Measurements from ENCODE around the gene COL9A3.

The COL9A3 gene

GRCh38 chr20:62786157-62786556, 30.7 kb upstream of the COL9A3 start:
- DNase-seq (ENCODE audit: insufficient read length, low spot score) (no peak), FAIRE-seq (no peak)
- TF ChIP-seq SPI1 (IDR thresholded peaks at IDR 0.05; ENCODE audit: low read depth, low read length) (no peak), POLR2A (IDR thresholded peaks at IDR 0.05; ENCODE audit: low read depth, low read length) (no peak), POLR2AphosphoS5 (IDR thresholded peaks at IDR 0.05; ENCODE audit: low read depth, low read length) (no peak), PAX5 (IDR thresholded peaks at IDR 0.05; ENCODE audit: insufficient read depth, low read length, severe bottlenecking) (no peak)

- no peak for DNase-seq (ENCODE audit: insufficient read length, low spot score)
- FAIRE-seq, result no peak
Observed at GRCh38 chr20:62787321-62787720, 29.5 kb upstream of the COL9A3 start.

GRCh38 chr20:62787866-62788265, 29.0 kb upstream of the COL9A3 start:
- FAIRE-seq, result no peak
- TF ChIP-seq POU2F2 (IDR thresholded peaks at IDR 0.05; ENCODE audit: low read depth, low read length) (no peak), PAX5 (IDR thresholded peaks at IDR 0.05; ENCODE audit: insufficient read depth, low read length, severe bottlenecking) (no peak), TAF1 (IDR thresholded peaks at IDR 0.05; ENCODE audit: low read depth, low read length) (no peak), POLR2AphosphoS5 (IDR thresholded peaks at IDR 0.05; ENCODE audit: low read depth, low read length) (no peak), SPI1 (IDR thresholded peaks at IDR 0.05; ENCODE audit: low read depth, low read length) (no peak), POLR2A (IDR thresholded peaks at IDR 0.05; ENCODE audit: low read depth, low read length) (no peak)
- DNase-seq (ENCODE audit: insufficient read length, low spot score), result no peak

More at GRCh38 chr20:62787321-62787720, 29.5 kb upstream of the COL9A3 start:
- TF ChIP-seq SPI1 (IDR thresholded peaks at IDR 0.05; ENCODE audit: low read depth, low read length) (no peak), TAF1 (IDR thresholded peaks at IDR 0.05; ENCODE audit: low read depth, low read length) (no peak), POU2F2 (IDR thresholded peaks at IDR 0.05; ENCODE audit: low read depth, low read length) (no peak), POLR2A (IDR thresholded peaks at IDR 0.05; ENCODE audit: low read depth, low read length) (no peak)

GRCh38 chr20:62788607-62789006, 28.2 kb upstream of the COL9A3 start:
- FAIRE-seq, result no peak
- no peak for DNase-seq (ENCODE audit: insufficient read length, low spot score)
- TF ChIP-seq POLR2A (IDR thresholded peaks at IDR 0.05; ENCODE audit: low read depth, low read length) (no peak), TAF1 (IDR thresholded peaks at IDR 0.05; ENCODE audit: low read depth, low read length) (no peak), POU2F2 (IDR thresholded peaks at IDR 0.05; ENCODE audit: low read depth, low read length) (no peak), PAX5 (IDR thresholded peaks at IDR 0.05; ENCODE audit: insufficient read depth, low read length, severe bottlenecking) (no peak), POLR2AphosphoS5 (IDR thresholded peaks at IDR 0.05; ENCODE audit: low read depth, low read length) (no peak), SPI1 (IDR thresholded peaks at IDR 0.05; ENCODE audit: low read depth, low read length) (no peak)

GRCh38 chr20:62790075-62790474, 26.8 kb upstream of the COL9A3 start:
- TF ChIP-seq POLR2A (IDR thresholded peaks at IDR 0.05; ENCODE audit: low read depth, low read length) (no peak), SPI1 (IDR thresholded peaks at IDR 0.05; ENCODE audit: low read depth, low read length) (no peak), POU2F2 (IDR thresholded peaks at IDR 0.05; ENCODE audit: low read depth, low read length) (no peak), PAX5 (IDR thresholded peaks at IDR 0.05; ENCODE audit: insufficient read depth, low read length, severe bottlenecking) (no peak), POLR2AphosphoS5 (IDR thresholded peaks at IDR 0.05; ENCODE audit: low read depth, low read length) (no peak), TAF1 (IDR thresholded peaks at IDR 0.05; ENCODE audit: low read depth, low read length) (no peak)
- DNase-seq (ENCODE audit: insufficient read length, low spot score) (no peak), FAIRE-seq (no peak)

- DNase-seq (ENCODE audit: insufficient read length, low spot score), result peak; percentile 73
- TF ChIP-seq POLR2A (IDR thresholded peaks at IDR 0.05; ENCODE audit: low read depth, low read length), result no peak
- TF ChIP-seq POLR2AphosphoS5 (IDR thresholded peaks at IDR 0.05; ENCODE audit: low read depth, low read length), result no peak
- no peak for TF ChIP-seq SPI1 (IDR thresholded peaks at IDR 0.05; ENCODE audit: low read depth, low read length)
- no peak for TF ChIP-seq POU2F2 (IDR thresholded peaks at IDR 0.05; ENCODE audit: low read depth, low read length)
- no peak for TF ChIP-seq TAF1 (IDR thresholded peaks at IDR 0.05; ENCODE audit: low read depth, low read length)
- TF ChIP-seq PAX5 (IDR thresholded peaks at IDR 0.05; ENCODE audit: insufficient read depth, low read length, severe bottlenecking), result no peak
- peak; percentile 56 for FAIRE-seq
Observed at GRCh38 chr20:62791301-62792181, 25.3 kb upstream of the COL9A3 start.

GRCh38 chr20:62792182-62792939, 24.5 kb upstream of the COL9A3 start:
- DNase-seq (ENCODE audit: insufficient read length, low spot score) (no peak), FAIRE-seq (no peak)
- no peak for TF ChIP-seq POLR2A (IDR thresholded peaks at IDR 0.05; ENCODE audit: low read depth, low read length)
- no peak for TF ChIP-seq TAF1 (IDR thresholded peaks at IDR 0.05; ENCODE audit: low read depth, low read length)
- TF ChIP-seq POU2F2 (IDR thresholded peaks at IDR 0.05; ENCODE audit: low read depth, low read length), result no peak
- TF ChIP-seq PAX5 (IDR thresholded peaks at IDR 0.05; ENCODE audit: insufficient read depth, low read length, severe bottlenecking), result no peak
- no peak for TF ChIP-seq POLR2AphosphoS5 (IDR thresholded peaks at IDR 0.05; ENCODE audit: low read depth, low read length)
- TF ChIP-seq SPI1 (IDR thresholded peaks at IDR 0.05; ENCODE audit: low read depth, low read length), result no peak

GRCh38 chr20:62792940-62793756, 23.7 kb upstream of the COL9A3 start:
- no peak for TF ChIP-seq POLR2A (IDR thresholded peaks at IDR 0.05; ENCODE audit: low read depth, low read length)
- no peak for TF ChIP-seq TAF1 (IDR thresholded peaks at IDR 0.05; ENCODE audit: low read depth, low read length)
- no peak for TF ChIP-seq POU2F2 (IDR thresholded peaks at IDR 0.05; ENCODE audit: low read depth, low read length)
- no peak for TF ChIP-seq POLR2AphosphoS5 (IDR thresholded peaks at IDR 0.05; ENCODE audit: low read depth, low read length)
- TF ChIP-seq PAX5 (IDR thresholded peaks at IDR 0.05; ENCODE audit: insufficient read depth, low read length, severe bottlenecking), result no peak
- no peak for TF ChIP-seq SPI1 (IDR thresholded peaks at IDR 0.05; ENCODE audit: low read depth, low read length)
- no peak for DNase-seq (ENCODE audit: insufficient read length, low spot score)
- FAIRE-seq, result no peak

GRCh38 chr20:62793757-62794006, 23.2 kb upstream of the COL9A3 start:
- no peak for FAIRE-seq
- TF ChIP-seq POLR2AphosphoS5 (IDR thresholded peaks at IDR 0.05; ENCODE audit: low read depth, low read length) (no peak), TAF1 (IDR thresholded peaks at IDR 0.05; ENCODE audit: low read depth, low read length) (no peak), PAX5 (IDR thresholded peaks at IDR 0.05; ENCODE audit: insufficient read depth, low read length, severe bottlenecking) (no peak)
- no peak for DNase-seq (ENCODE audit: insufficient read length, low spot score)

Measured in GM12891 (cell line).